Upper lobe of right lung (tissue), 1 donor: ENCODE data around the gene ZFYVE9. TPM values are rescaled to one million over a fixed set of nuclear protein-coding genes. Genes with fewer than 3 reads are reported as not detected.

Experiments used
- ATAC-seq: fragments of 200-7000 bp; cut with Tn5 transposase; one replicate; pipeline ENCODE4 v1.9.1; 2020; ENCODE audit warnings: mild to moderate bottlenecking, moderate library complexity
- DNase-seq: peaks from one replicate; pipeline ENCODE4 v3.0.0-alpha.2; 2020
- H3K27ac ChIP-seq: fragments of 200-600 bp; one replicate; pipeline ENCODE4 v1.8.0; 2022
- H3K27me3 ChIP-seq: fragments of 200-600 bp; one replicate; pipeline ENCODE4 v1.8.0; 2022; ENCODE audit warnings: mild to moderate bottlenecking
- H3K36me3 ChIP-seq: fragments of 200-600 bp; one replicate; pipeline ENCODE4 v1.8.0; 2022
- H3K4me1 ChIP-seq: fragments of 200-600 bp; one replicate; pipeline ENCODE4 v1.8.0; 2022
- H3K4me3 ChIP-seq: fragments of 200-600 bp; one replicate; pipeline ENCODE4 v1.8.0; 2022; ENCODE audit warnings: mild to moderate bottlenecking
- H3K9me3 ChIP-seq: fragments of 200-600 bp; one replicate; pipeline ENCODE4 v1.8.0; 2022
- intact Hi-C: fragments of 100-400 bp; cut with DNase I; formaldehyde crosslinking; loops from one replicate; pipeline ENCODE4 v1.11.0; 2022
- total RNA-seq: library from RNA; stranded (reverse); fragmentation: NEBNext Ultra II Directional; extraction: Animal tissue kit (Norgen Biotek cat#: 25700); gene quantifications from one replicate; pipeline ENCODE4 v1.2.1, GENCODE V29; 2021
- TF ChIP-seq, protein P1 (sequence below): fragments of 200-600 bp; IDR thresholded peaks from one replicate; pipeline ENCODE4 v1.8.0; 2022; ENCODE audit warnings: antibody characterized with exemption
- donor health status: DM: no; HTN: yes; CAD: no; lungs with severe emphysema.

The ZFYVE9 gene
- total RNA-seq, 1 donor from 2014 or later: 23.9 TPM

DNA sequence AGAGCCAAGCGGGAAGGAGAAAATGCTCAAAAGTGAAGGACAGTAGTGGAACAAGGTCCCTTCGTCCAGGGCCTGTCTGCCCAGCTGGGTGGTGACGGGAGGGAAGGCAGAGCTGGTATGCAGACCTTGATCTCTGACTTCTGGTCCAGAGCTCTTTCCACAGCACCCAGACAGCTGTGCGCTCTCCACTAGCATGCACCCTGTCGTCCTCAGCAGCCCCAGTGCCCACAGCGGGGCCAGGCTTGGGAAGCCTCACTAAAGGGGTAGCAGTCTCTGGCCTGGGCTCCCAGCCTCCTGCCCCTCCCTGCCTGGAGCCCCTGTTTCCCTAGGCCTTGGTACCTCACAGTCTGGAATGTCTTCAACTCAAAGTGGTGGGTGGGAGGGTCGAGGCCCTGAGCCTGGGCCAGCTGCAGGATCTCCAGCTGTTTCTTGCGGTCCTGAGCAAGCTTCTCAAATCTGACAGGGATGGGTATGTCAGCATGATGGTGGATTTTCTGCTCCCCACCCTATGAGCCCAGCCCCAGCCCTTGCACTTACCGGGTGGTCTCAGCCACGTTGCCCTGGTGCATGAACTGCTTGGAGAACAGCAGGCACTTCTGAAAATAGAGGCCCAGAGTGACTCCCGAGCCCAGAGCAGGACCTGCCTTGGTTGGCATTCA lies 214.1 kb downstream of the ZFYVE9 start:
- DNase-seq: peak; percentile 50
- H3K36me3 ChIP-seq: peaks cover 95% of the 10 kb centered on the region
- H3K27me3 ChIP-seq: no peaks in the 10 kb centered on the region
- no peak overlapping the region for H3K27ac ChIP-seq
- TF ChIP-seq, protein P1, sequence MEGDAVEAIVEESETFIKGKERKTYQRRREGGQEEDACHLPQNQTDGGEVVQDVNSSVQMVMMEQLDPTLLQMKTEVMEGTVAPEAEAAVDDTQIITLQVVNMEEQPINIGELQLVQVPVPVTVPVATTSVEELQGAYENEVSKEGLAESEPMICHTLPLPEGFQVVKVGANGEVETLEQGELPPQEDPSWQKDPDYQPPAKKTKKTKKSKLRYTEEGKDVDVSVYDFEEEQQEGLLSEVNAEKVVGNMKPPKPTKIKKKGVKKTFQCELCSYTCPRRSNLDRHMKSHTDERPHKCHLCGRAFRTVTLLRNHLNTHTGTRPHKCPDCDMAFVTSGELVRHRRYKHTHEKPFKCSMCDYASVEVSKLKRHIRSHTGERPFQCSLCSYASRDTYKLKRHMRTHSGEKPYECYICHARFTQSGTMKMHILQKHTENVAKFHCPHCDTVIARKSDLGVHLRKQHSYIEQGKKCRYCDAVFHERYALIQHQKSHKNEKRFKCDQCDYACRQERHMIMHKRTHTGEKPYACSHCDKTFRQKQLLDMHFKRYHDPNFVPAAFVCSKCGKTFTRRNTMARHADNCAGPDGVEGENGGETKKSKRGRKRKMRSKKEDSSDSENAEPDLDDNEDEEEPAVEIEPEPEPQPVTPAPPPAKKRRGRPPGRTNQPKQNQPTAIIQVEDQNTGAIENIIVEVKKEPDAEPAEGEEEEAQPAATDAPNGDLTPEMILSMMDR: no peak
- intact Hi-C loops: no loop called here
- no peak for ATAC-seq
- no peaks in the 10 kb centered on the region for H3K4me1 ChIP-seq
- H3K9me3 ChIP-seq: no peaks in the 10 kb centered on the region
- no peak overlapping the region for H3K4me3 ChIP-seq

DNA sequence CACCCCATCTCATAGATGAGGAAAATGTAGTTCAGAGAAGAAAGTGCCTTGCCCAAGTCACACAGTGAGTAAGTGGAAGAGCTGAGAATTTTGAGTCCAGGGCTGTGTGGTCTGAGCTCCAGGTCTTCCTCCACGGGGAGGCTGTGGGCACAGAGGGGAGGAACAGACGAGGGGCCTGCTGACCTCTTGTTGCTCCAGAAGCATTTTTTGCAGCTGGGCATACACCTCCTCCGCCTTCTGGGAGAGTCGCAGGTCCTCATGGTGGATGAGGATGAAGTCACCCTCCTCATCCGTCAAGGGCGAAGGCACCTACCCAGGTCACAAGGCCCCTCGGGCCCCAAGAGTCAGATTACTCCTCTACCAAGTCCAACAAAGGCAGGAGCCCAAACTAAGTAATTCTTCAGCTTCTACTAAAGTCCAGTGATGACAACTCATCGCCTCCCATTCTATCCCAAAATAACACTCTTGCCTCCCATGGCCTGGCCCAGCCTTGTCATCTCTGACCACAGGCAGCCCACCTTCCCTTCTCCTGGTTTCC lies 215.0 kb downstream of the ZFYVE9 start:
- peak; percentile 31 for DNase-seq
- no peaks in the 10 kb centered on the region for H3K9me3 ChIP-seq
- ATAC-seq: no peak
- intact Hi-C loops: no loop called here
- H3K4me3 ChIP-seq: no peak overlapping the region
- no peak overlapping the region for H3K27ac ChIP-seq
- TF ChIP-seq, protein P1: no peak
- no peaks in the 10 kb centered on the region for H3K27me3 ChIP-seq
- peaks cover 98% of the 10 kb centered on the region for H3K36me3 ChIP-seq
- H3K4me1 ChIP-seq: no peaks in the 10 kb centered on the region

DNA sequence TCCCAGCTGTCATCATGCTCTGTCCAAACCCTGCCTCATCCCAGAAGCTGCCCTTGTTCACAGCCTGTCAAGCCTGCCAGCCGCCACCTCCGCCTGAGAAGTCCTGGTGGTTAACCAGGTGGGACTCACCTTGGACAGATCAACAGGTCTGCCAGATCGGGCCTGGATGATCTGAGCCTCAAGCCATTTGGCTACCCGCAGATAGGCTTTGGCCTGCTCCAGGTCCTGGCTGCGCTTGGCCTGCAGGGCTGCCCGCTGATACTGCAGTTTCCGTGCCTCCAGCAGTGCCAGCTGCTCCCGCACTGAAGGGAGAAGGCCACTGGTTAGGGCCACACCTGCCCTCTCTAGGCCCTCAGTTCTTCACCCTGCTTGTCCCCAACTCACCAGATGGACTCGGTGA lies 215.5 kb downstream of the ZFYVE9 start:
- Histone ChIP-seq H3K4me3 (no peak overlapping the region), H3K4me1 (no peaks in the 10 kb centered on the region), H3K36me3 (peaks cover 100% of the 10 kb centered on the region), H3K27me3 (no peaks in the 10 kb centered on the region), H3K9me3 (no peaks in the 10 kb centered on the region), H3K27ac (no peak overlapping the region)
- TF ChIP-seq, protein P1: no peak
- no peak for ATAC-seq
- intact Hi-C loops: no loop called here
- peak; percentile 52 for DNase-seq

DNA sequence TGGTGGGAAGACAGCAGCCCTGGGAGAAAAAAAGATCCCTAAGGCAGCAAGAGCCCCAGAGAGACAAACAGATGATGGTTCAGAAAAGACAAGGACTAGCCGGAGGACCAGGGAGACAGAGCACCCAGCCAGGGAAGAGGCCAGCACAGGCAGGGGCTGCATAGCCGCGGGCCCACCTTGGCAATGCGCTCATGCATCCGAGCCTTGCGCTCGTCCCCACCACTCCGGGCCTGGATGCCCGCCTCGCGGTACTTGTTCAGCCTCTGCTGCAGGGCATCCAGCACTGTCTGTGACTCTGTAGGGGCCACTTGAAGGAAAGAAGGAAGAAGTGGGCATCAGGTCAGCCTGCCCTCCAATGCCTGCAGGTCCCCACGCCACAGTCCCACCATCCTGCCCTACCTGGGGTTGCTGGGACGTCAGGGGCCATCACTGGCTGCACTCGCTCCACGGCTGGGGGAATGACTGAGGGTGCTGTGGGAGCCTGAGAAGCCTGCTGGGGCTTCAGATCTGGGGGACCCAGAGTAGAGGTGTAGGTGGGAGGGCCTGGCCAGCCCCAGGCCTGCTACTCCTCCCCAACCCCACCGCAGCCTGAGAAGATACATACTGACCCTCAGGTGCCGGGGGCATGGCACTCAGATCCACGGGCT lies 217.1 kb downstream of the ZFYVE9 start:
- TF ChIP-seq, protein P1: no peak
- intact Hi-C loops: no loop called here
- no peak overlapping the region for H3K27ac ChIP-seq
- peaks cover under 1% of the 10 kb centered on the region for H3K4me1 ChIP-seq
- H3K36me3 ChIP-seq: peaks cover 95% of the 10 kb centered on the region
- ATAC-seq (no peak), DNase-seq (no peak)
- no peaks in the 10 kb centered on the region for H3K27me3 ChIP-seq
- no peaks in the 10 kb centered on the region for H3K9me3 ChIP-seq
- no peak overlapping the region for H3K4me3 ChIP-seq

DNA sequence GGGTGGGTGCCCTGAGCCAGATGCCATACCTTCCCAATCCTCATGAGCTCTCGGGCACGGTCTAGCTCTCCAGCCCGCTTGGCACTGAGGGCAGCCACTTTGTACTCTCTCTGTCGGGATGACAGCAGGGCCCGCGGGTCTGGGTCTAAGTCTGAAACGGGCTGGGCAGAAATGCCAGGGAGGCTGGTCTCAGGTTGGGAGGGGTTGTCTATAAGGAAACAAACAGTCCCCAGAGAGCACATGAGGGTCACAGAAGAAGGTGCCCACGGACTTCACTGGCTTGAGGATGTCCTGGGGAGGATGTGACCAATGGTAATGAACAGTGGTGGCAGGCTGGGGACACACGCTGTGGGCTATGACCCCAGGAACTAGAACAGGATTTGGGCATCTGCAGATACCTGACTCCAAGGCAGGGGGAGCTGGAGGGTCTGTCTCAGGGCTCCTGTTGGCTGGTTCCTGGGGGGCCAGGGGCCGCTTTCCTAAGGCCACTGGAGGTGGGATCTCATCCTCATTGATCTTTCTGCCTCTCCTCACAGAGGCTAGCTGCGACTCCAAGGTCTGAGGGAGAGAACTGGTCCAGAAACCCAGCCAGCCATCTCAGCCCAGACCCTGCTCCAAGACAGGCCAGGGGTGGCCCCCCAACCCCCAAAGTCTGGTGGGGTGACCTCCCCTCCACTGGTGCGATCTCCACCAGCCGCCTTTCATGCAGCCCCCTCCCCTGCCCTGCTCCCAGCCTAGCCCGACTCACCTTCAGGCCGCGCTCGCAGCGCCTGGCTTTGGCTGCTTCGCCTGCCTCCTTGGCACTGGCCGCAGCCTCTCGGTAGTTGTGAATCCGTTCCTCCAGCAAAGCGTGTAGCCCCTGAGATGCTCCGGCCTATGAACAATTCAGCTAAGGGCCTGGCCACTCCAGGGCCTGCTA lies 218.0 kb downstream of the ZFYVE9 start:
- intact Hi-C loops: no loop called here
- TF ChIP-seq, protein P1: no peak
- peaks cover 10% of the 10 kb centered on the region for H3K4me1 ChIP-seq
- H3K27me3 ChIP-seq: no peaks in the 10 kb centered on the region
- H3K27ac ChIP-seq: no peak overlapping the region
- H3K4me3 ChIP-seq: no peak overlapping the region
- H3K9me3 ChIP-seq: no peaks in the 10 kb centered on the region
- no peak for ATAC-seq
- DNase-seq: no peak
- peaks cover 88% of the 10 kb centered on the region for H3K36me3 ChIP-seq
